Activated CD8-positive, alpha-beta T cell treated with anti-CD3 and anti-CD28 coated beads for 36 hours (primary cell): ENCODE measurements around the gene CABP7. TPM values are rescaled to one million over a fixed set of nuclear protein-coding genes. Genes with fewer than 3 reads are reported as not detected.
A peak's percentile ranks its signal among the peaks of the same experiment; 100 is the strongest.

ENCODE experiments used
- ATAC-seq: fragments of 200-7000 bp; cut with Tn5 transposase; one replicate; pipeline ENCODE4 v1.10.0; 2021; ENCODE audit warnings: mild to moderate bottlenecking, moderate library complexity
- CTCF ChIA-PET: fragments of 350-600 bp; sonication (Branson Sonifier 250); formaldehyde crosslinking; loops from one replicate; lab custom pipeline; 2021; ENCODE audit warnings: antibody characterized with exemption; lab: Charles Lee
- POLR2A ChIA-PET: fragments of 350-600 bp; sonication (Branson Sonifier 250); formaldehyde crosslinking; loops from one replicate; lab custom pipeline; 2021; ENCODE audit warnings: antibody characterized with exemption; lab: Charles Lee
- DNase-seq: peaks from one replicate; pipeline ENCODE4 v3.0.0-alpha.2; 2020
- H3K27ac Mint-ChIP-seq: one replicate; pipeline ENCODE4 v1.8.0; 2021; ENCODE audit warnings: mild to moderate bottlenecking, mixed read lengths
- H3K27me3 Mint-ChIP-seq: one replicate; pipeline ENCODE4 v1.8.0; 2021; ENCODE audit warnings: mixed read lengths
- H3K36me3 Mint-ChIP-seq: one replicate; pipeline ENCODE4 v1.8.0; 2021; ENCODE audit warnings: low read depth, mixed read lengths
- H3K4me1 Mint-ChIP-seq: one replicate; pipeline ENCODE4 v1.8.0; 2021; ENCODE audit warnings: low read depth, mixed read lengths
- H3K4me3 Mint-ChIP-seq: one replicate; pipeline ENCODE4 v1.8.0; 2021; ENCODE audit warnings: mild to moderate bottlenecking, moderate library complexity, mixed read lengths
- H3K9me3 Mint-ChIP-seq: one replicate; pipeline ENCODE4 v1.8.0; 2021; ENCODE audit warnings: mixed read lengths
- intact Hi-C: fragments of 100-400 bp; cut with micrococcal nuclease; formaldehyde crosslinking; loops from one replicate; pipeline ENCODE4 v1.10.0; 2022
- total RNA-seq, 2 experiments: library from RNA; stranded (reverse); gene quantifications; one replicate each; pipeline ENCODE4 v1.2.3, GENCODE V29; 2021
- TF ChIP-seq, protein P1 (sequence below): fragments of 200-600 bp; IDR thresholded peaks from one replicate; pipeline ENCODE4 v1.8.0; 2022; ENCODE audit warnings: antibody characterized with exemption, mild to moderate bottlenecking

CABP7 gene
- under 1 TPM in 1 of 2 experiments, not detected in 1; 0.09 TPM for total RNA-seq

DNA sequence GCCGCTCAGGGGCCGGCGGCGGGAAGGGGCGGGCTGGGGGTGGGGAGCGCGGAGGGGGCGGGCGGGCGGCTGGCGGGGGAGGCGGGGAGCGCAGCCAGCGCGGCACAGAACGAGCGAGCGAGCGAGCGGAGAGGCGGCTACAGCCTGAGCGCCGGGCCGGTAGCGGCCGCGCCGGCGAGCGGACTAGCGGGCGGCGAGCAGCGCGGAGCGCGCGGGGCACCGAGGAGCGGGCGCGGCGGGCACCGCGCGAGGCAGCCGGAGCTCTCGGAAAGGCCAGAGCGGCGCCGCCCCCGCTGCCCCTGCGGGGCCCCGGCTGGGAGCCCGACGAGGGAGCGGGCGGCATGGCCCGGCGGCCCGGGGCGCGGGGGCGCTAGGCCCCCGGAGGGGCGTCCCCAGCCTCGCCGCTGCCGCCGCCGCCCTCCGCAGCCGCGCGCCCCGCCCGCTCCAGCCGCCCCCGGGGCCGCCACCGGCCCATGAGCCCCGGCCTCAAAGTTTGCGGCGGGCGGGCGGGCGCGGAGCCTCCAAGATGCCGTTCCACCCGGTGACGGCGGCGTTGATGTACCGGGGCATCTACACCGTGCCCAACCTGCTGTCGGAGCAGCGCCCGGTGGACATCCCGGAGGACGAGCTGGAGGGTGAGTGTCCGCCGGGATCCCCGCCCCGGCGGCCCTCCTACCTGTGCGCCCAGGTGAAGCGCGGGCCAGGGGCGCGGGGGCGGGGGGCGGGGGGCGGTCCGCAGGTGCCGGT is at the start of gene CABP7:
TSS of gene CABP7 (plus strand) at position 105 of the 747 bp plus-strand sequence. CDS start at position 527, 422 bp downstream.
- intact Hi-C loops = no loop called here
- CTCF ChIA-PET = no interaction called here
- POLR2A ChIA-PET = interaction anchor here (0.9 kb wide), 1 partner anchor 313 kb away, joined by 3 read pairs; no protein-coding TSS in a partner anchor
- H3K4me3 Mint-ChIP-seq = peak within 1 kb of the TSS; percentile 3
- no peak within 1 kb of the TSS for H3K27ac Mint-ChIP-seq
- peaks cover 3% of the 10 kb centered on the region for H3K4me1 Mint-ChIP-seq
- TF ChIP-seq, protein P1, sequence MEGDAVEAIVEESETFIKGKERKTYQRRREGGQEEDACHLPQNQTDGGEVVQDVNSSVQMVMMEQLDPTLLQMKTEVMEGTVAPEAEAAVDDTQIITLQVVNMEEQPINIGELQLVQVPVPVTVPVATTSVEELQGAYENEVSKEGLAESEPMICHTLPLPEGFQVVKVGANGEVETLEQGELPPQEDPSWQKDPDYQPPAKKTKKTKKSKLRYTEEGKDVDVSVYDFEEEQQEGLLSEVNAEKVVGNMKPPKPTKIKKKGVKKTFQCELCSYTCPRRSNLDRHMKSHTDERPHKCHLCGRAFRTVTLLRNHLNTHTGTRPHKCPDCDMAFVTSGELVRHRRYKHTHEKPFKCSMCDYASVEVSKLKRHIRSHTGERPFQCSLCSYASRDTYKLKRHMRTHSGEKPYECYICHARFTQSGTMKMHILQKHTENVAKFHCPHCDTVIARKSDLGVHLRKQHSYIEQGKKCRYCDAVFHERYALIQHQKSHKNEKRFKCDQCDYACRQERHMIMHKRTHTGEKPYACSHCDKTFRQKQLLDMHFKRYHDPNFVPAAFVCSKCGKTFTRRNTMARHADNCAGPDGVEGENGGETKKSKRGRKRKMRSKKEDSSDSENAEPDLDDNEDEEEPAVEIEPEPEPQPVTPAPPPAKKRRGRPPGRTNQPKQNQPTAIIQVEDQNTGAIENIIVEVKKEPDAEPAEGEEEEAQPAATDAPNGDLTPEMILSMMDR = no peak
- DNase-seq (no peak), ATAC-seq (peak; percentile 14)
- no peaks in the 10 kb centered on the region for H3K36me3 Mint-ChIP-seq
- H3K9me3 Mint-ChIP-seq = no peaks in the 10 kb centered on the region
- peaks cover 40% of the 10 kb centered on the region for H3K27me3 Mint-ChIP-seq

DNA sequence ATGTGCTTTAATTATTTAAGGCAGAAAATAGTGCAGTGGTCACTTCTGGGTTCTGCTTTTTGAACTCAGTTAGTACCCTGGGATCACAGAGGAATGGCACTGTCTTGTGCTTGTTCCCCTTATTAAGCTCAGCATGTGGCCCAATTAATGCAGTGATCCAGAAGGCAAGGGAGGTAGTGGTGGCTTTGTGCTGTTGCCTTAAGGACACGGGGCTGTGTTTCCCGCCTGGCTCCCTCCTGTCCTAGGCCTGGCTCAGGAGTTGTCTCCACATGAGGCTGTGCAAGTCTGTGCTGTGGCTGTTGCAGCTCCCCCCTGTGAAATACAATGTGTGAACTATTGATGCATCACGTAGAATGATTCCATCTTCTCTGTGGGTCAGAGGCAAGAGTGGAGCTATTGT is 49.2 kb upstream of the CABP7 start:
- H3K4me1 Mint-ChIP-seq = no peaks in the 10 kb centered on the region
- TF ChIP-seq, protein P1 = no peak
- H3K27me3 Mint-ChIP-seq = no peaks in the 10 kb centered on the region
- ATAC-seq = no peak
- intact Hi-C loops = no loop called here
- peaks cover 17% of the 10 kb centered on the region for H3K36me3 Mint-ChIP-seq
- ChIA-PET CTCF (interaction anchor here (2.3 kb wide), 1 partner anchor 45 kb away, joined by 7 read pairs; no protein-coding TSS in a partner anchor), POLR2A (no interaction called here)
- no peak overlapping the region for H3K27ac Mint-ChIP-seq
- H3K9me3 Mint-ChIP-seq = no peaks in the 10 kb centered on the region
- no peak for DNase-seq
- no peak overlapping the region for H3K4me3 Mint-ChIP-seq

DNA sequence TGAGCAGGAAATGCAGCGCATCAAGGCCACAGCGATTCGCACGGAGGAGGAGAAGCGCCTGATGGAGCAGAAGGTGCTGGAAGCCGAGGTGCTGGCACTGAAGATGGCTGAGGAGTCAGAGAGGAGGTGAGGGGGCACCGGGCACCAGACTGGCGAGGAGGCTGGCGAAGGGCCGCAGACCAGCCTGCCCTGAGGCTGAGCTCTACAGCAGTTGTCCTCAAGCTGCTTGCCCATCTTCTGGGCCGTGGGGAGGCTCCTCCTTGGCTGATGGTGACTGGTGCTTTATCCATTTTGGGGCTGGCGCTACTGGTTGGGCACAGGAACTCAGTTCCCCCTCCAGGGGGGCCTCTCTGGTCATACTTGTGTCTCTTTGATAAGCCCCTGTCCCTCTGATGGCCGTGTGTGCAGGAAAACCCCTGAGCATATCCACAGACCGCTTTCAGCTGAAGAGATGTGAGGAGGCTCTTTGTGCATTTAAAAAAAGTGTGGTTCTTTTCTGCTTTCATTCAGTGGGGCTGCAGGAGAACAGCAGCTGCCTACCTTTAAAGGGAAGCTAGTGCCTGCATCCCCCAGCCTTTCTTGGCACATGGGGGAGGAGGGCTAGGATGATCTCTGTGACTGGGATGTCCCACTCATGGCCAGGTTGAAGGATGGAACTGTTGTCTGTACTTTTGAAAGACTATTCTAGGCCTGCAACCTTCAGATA is 46.3 kb upstream of the CABP7 start:
- no peak for ATAC-seq
- H3K27ac Mint-ChIP-seq = no peak overlapping the region
- no peaks in the 10 kb centered on the region for H3K9me3 Mint-ChIP-seq
- H3K4me1 Mint-ChIP-seq = no peaks in the 10 kb centered on the region
- POLR2A ChIA-PET = no interaction called here
- no peak overlapping the region for H3K4me3 Mint-ChIP-seq
- TF ChIP-seq, protein P1 = no peak
- CTCF ChIA-PET = interaction anchor here (0.7 kb wide), 1 partner anchor 19 kb away, joined by 3 read pairs; no protein-coding TSS in a partner anchor
- peaks cover 16% of the 10 kb centered on the region for H3K36me3 Mint-ChIP-seq
- intact Hi-C loops = no loop called here
- no peaks in the 10 kb centered on the region for H3K27me3 Mint-ChIP-seq
- no peak for DNase-seq

DNA sequence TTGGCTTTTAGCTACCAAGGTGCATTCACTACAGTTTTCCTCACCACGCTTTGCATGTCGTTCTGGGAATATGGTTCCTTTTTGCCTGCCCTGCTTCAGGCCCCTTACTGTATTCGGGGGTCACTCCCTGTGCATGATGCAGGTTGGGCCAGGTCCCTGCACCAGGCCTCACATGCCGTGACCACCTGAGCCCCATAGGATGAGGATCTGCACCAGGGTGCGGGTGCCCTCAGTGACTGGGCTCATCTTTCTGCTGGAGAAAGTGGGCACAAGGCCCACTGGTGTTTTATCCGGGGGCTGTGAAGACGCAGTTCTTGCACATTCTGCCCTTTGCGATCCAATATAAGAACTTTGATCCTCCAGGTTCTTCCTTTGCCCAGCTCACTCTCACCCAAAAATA is 45.7 kb upstream of the CABP7 start:
- CTCF ChIA-PET = no interaction called here
- POLR2A ChIA-PET = no interaction called here
- no peak for DNase-seq
- no peaks in the 10 kb centered on the region for H3K27me3 Mint-ChIP-seq
- H3K27ac Mint-ChIP-seq = no peak overlapping the region
- no peaks in the 10 kb centered on the region for H3K4me1 Mint-ChIP-seq
- H3K9me3 Mint-ChIP-seq = no peaks in the 10 kb centered on the region
- peaks cover 16% of the 10 kb centered on the region for H3K36me3 Mint-ChIP-seq
- TF ChIP-seq, protein P1 = no peak
- no peak for ATAC-seq
- intact Hi-C loops = no loop called here
- H3K4me3 Mint-ChIP-seq = no peak overlapping the region

DNA sequence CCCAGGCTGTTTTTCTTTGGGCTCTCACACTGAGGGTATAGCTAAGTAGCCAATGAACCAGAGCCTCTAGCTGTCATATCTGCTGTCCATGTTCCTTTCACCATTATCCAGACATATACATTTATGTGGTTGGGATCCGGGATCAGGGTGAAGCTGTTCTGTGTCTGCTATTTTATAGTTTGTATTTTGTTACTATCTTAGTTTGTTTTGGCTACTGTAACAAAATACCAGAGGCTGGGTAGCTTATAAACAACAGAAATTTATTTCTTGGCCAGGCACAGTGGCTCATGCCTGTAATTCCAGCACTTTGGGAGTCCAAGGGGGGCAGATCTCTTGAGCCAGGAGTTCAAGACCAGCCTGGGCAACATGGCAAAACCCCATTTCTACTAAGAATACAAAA is 40.5 kb upstream of the CABP7 start:
- POLR2A ChIA-PET = no interaction called here
- intact Hi-C loops = no loop called here
- Mint-ChIP-seq H3K4me3 (no peak overlapping the region), H3K27me3 (no peaks in the 10 kb centered on the region), H3K27ac (no peak overlapping the region), H3K36me3 (peaks cover 16% of the 10 kb centered on the region), H3K9me3 (no peaks in the 10 kb centered on the region), H3K4me1 (no peaks in the 10 kb centered on the region)
- CTCF ChIA-PET = interaction anchor here (0.8 to 1.8 kb wide), 2 partner anchors 10 to 30 kb away, joined by 3 to 6 read pairs; no protein-coding TSS in a partner anchor
- DNase-seq (no peak), ATAC-seq (no peak)
- TF ChIP-seq, protein P1 = no peak
